Esophagus (tissue), 2 donors: ENCODE data around the gene BNIP5. TPM values are rescaled to one million over a fixed set of nuclear protein-coding genes. Genes with fewer than 3 reads are reported as not detected.
"Not testable (repeated sequence)": the region's sequence is repeated elsewhere in the genome, so short reads cannot be mapped to it uniquely, and the experiment has no call there.

Source experiments
- H3K27ac ChIP-seq, 2 donors: one replicate each; pipeline ENCODE4 v1.5.1; 2013; ENCODE audit warnings: low read depth in 2 of 2, mild to moderate bottlenecking in 2 of 2, inconsistent platforms in 1 of 2, low read length in 1 of 2, moderate library complexity in 1 of 2
- H3K27me3 ChIP-seq, 2 donors: one replicate each; pipeline ENCODE4 v1.6.1; 2013; ENCODE audit warnings: low read length in 2 of 2, control low read depth in 1 of 2, mild to moderate bottlenecking in 1 of 2; ENCODE audit not compliant: insufficient read depth in 2 of 2, control insufficient read depth in 1 of 2
- H3K36me3 ChIP-seq, 2 donors: one replicate each; pipeline ENCODE4 v1.6.1; 2013; ENCODE audit warnings: low read length in 1 of 2; ENCODE audit not compliant: control insufficient read depth in 2 of 2, insufficient read depth in 2 of 2
- H3K4me1 ChIP-seq, 2 donors: one replicate each; pipeline ENCODE4 v1.6.1; 2013; ENCODE audit warnings: low read length in 1 of 2; ENCODE audit not compliant: control insufficient read depth in 2 of 2, insufficient read depth in 2 of 2
- H3K4me3 ChIP-seq, 2 donors: one replicate each; pipeline ENCODE4 v1.5.1; 2013; ENCODE audit warnings: low read length in 2 of 2, mild to moderate bottlenecking in 2 of 2, low read depth in 1 of 2, moderate library complexity in 1 of 2
- H3K9me3 ChIP-seq, 2 donors: one replicate each; pipeline ENCODE4 v1.6.1; 2013; ENCODE audit warnings: mild to moderate bottlenecking in 2 of 2, low read depth in 1 of 2, low read length in 1 of 2, moderate library complexity in 1 of 2; ENCODE audit not compliant: control insufficient read depth in 2 of 2, insufficient read depth in 1 of 2
- WGBS, 2 donors: extraction: QIAGEN DNeasy Blood & Tissue Kit; methylation state at CpG; one replicate each; pipeline ENCODE4 v1.1.7; 2013; 5-methylcytosine and 5-hydroxymethylcytosine counted together
- polyA plus RNA-seq, 2 donors: library from polyadenylated mRNA; stranded (reverse); fragments of 200-250 nt; gene quantifications; one replicate each; pipeline ENCODE4 v1.2.3, GENCODE V29; 2013
- donor health status: healthy with polysubstance abuse.
- donor health status: Bipolar disorder and iron deficiency.

Gene BNIP5
- polyA plus RNA-seq, 2 donors = not detected

DNA sequence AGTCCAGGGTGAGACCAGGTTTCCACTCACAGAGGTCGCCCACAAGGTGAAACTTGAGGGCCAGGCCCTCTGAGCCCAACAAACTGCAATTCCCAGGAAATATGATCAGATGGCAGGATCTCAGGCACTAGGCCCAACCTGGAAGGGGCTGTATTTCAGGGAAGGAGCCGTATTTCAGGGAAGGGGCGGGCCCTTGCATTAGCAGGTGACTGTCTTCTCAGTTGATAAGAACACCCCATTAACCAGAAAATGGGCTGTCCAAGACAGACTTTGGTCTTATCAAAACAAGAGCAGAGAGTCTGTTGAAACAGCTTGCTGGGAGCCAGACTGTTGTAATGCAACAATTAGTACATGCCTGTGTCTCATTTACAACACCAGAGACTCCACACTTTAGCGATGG is 10.9 kb upstream of the BNIP5 start:
- Histone ChIP-seq H3K27ac (no peak overlapping the region), H3K4me1 (peaks cover 0 to 9% of the 10 kb centered on the region in 2 donors), H3K4me3 (no peak overlapping the region), H3K9me3 (no peaks in the 10 kb centered on the region), H3K36me3 (no peaks in the 10 kb centered on the region), H3K27me3 (no peaks in the 10 kb centered on the region)
- WGBS, 2 donors = 72 to 91% methylated on average over 4 of the region's 4 CpGs

DNA sequence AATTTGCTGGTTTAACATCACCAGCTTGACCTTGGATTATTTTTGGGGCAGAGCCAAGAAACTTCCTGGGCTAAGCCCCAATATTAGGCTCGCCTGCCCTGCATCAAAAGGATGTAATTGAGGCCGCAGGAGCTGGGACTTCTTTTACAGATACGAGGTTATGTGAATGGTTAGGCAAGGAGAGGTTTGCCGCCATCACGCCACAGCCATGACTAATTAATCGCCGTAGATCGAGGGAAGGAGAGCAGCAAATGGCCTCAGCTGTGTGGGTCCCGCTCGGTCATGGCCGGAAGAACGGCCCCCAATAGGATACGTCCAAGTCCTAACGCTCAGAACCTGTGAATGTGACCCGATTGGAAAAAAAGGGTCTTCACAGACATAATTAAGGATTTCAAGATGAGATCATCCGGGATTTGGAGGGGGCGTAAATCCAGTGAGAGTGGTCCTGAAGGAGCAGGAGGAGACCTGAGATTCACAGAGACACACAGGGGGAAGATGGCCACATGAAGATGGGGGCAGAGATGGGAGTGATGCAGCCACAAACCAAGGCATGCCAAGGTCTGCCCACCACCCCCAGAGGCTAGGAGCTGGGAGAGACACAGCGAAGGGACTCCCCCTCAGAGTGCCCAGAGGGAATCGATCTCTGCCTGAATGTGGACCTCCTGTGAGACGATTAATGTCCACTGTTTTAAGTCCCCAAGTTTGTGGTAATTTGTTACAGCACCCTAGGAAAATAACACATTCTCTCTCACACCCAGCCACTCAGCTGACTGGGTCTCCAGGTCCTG is 10.0 kb upstream of the BNIP5 start:
- H3K4me3 ChIP-seq = no peak overlapping the region
- H3K36me3 ChIP-seq = no peaks in the 10 kb centered on the region
- H3K4me1 ChIP-seq = peaks cover 0 to 9% of the 10 kb centered on the region in 2 donors
- no peaks in the 10 kb centered on the region for H3K27me3 ChIP-seq
- no peaks in the 10 kb centered on the region for H3K9me3 ChIP-seq
- no peak overlapping the region for H3K27ac ChIP-seq
- 91 to 94% methylated on average over 20 of the region's 20 CpGs for WGBS, 2 donors

DNA sequence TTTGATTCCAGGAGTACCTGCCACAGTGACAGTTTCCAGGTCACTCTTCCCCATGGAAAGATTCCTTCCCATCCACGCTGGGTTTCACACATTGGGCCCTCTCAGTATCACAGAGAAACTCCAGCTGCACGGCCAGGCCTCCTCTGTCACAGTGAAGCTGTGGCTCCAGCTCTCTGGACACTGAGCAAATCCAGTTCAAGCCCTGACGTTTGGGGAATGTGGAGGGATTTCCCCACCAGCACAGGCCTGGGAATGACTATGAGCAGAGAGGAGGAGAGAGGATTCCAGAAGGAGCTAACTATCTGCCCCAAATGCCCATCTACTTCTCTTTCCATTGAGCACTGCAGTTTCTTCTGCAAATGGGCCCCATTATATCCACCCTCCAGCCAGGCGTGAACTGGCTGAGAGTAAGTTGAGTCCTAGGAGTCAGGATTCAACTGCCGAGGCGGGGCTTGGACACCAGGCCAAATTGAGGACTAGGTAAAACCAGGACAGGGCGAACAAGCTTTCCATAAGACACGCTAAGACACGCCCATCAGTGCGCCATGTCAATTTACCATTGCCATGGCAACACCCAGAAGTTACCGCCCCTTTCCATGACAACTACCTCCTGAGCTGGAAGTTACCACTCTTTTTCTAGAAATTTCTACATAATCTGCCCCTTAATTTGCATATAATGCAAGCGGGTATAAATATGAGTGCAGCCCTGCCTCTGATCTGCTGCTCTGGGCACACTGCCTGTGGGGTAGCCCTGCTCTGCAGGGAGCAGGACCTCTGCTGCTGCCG is 9.2 kb upstream of the BNIP5 start:
- Histone ChIP-seq H3K9me3 (no peaks in the 10 kb centered on the region), H3K36me3 (no peaks in the 10 kb centered on the region), H3K27ac (no peak overlapping the region), H3K4me3 (no peak overlapping the region), H3K27me3 (no peaks in the 10 kb centered on the region), H3K4me1 (peaks cover 0 to 9% of the 10 kb centered on the region in 2 donors)
- 72 to 74% methylated on average over 13 of the region's 13 CpGs for WGBS, 2 donors

DNA sequence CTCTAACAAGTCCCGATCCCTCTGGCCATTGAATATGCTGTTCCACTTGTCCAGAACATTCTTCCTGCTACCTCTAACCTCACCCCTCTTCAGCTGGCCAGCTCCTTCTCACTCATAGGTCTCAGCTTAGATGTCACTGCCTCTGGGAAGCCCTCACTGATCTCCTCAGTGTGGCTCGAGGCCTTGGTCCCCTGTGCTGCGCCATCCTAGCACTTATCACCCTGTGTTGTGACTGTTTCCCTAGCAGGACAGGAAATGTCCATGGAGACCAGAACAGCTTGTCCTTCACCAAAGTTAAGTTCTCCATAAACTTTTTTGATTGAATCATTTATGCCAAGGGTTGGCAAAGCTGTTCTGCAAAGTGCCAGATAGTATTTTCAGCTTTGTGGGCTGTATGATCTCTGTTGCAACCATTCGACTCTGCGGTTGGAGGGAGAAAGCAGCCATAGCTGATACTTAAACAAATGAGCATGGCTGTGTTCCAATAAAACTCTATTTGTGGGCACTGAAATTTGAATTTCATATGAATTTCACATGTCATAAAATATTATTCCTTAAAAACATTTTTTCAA is 6.5 kb upstream of the BNIP5 start:
- no peaks in the 10 kb centered on the region for H3K36me3 ChIP-seq
- H3K27me3 ChIP-seq = peaks cover 0 to 3% of the 10 kb centered on the region in 2 donors
- peaks cover 0 to 7% of the 10 kb centered on the region in 2 donors for H3K4me1 ChIP-seq
- no peaks in the 10 kb centered on the region for H3K9me3 ChIP-seq
- WGBS, 2 donors = 84 to 86% methylated on average over 5 of the region's 5 CpGs
- no peak overlapping the region for H3K27ac ChIP-seq
- H3K4me3 ChIP-seq = no peak overlapping the region

DNA sequence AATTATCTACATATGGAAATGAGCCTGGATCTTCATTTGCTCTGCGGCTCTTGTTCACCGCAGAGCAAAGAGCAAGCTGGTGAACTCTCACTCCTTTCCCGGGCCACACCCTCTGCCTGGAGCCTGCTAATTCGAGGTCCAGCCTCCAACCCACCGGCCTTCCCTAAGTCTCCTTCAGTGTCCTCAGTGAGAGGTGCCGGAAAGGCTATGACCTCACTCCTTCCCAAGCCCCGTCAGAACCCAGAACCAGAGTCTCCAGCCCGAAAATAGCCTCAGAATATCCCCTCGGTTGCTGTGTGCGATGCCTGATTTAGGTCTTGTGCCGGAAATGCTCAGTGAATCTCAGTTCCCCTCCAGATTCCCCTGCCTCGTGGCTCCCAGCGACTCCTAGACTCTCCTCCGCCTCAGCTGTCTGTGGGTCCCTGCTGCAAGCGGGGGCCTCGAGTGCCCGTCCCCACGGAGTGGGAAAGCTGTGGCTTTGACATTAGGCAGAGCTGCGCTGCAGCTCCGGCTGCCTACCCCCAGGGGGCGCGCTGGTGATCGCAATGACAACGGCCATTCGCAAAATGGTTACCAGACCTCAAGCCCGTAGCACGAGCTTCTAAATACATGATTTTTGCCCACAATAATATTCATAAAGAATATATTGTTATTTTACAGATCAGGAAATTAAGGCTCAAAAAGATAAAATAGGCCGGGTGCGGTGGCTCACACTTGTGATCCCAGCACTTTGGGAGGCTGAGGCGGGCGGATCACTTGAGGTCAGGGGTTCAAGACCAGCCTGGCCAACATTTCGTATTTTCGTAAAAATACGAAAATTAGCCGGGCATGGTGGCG is 4.1 kb upstream of the BNIP5 start:
- H3K4me3 ChIP-seq = peak overlapping the region; percentile 2 to 29
- peaks cover 0 to 3% of the 10 kb centered on the region in 2 donors for H3K27me3 ChIP-seq
- H3K9me3 ChIP-seq = no peaks in the 10 kb centered on the region
- peaks cover 0 to 7% of the 10 kb centered on the region in 2 donors for H3K4me1 ChIP-seq
- H3K36me3 ChIP-seq = no peaks in the 10 kb centered on the region
- 21 to 23% methylated on average over 36 of the region's 36 CpGs for WGBS, 2 donors
- H3K27ac ChIP-seq = no peak overlapping the region

DNA sequence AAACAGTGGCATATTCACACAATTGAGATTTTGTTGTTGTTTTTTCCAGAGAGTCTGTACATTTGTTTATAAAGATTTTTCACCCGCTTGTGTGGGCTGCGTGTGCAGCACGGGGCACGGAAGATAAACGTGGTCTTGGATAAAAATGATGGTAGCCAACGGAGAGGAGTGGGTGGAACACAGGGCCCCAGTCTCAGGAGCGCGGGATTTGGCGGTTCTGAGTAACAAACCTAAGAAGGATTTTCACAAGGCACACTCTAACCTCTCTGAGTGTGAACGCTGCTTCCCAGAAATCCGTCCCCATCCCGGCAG is 3.6 kb upstream of the BNIP5 start:
- 60 to 64% methylated on average over 12 of the region's 12 CpGs for WGBS, 2 donors
- peaks cover 0 to 4% of the 10 kb centered on the region in 2 donors for H3K4me1 ChIP-seq
- H3K9me3 ChIP-seq = no peaks in the 10 kb centered on the region
- H3K36me3 ChIP-seq = no peaks in the 10 kb centered on the region
- peaks cover 0 to 3% of the 10 kb centered on the region in 2 donors for H3K27me3 ChIP-seq
- H3K27ac ChIP-seq = no peak overlapping the region
- no peak overlapping the region for H3K4me3 ChIP-seq

DNA sequence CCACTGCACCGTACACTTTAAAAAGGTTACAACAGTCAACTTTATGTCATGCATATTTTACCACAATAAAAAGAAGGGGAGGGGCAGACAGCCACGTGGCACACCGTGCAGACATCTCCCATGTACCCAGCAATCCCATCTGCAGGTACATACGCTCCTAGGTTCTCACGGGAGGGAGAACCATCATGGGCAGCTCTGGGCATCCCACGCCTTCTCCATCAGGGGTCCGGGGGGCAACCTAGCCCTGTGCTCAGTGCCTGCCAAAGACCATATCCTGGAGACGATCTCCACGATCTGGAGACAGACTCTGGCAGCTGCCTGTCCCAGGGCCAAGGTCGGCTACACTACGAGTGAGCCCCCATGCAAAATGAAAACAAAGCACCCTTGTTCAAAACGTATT is 2.5 kb upstream of the BNIP5 start:
- Histone ChIP-seq H3K27ac (no peak overlapping the region), H3K9me3 (no peaks in the 10 kb centered on the region), H3K36me3 (no peaks in the 10 kb centered on the region), H3K4me1 (peaks cover 0 to 3% of the 10 kb centered on the region in 2 donors), H3K4me3 (no peak overlapping the region), H3K27me3 (peaks cover 0 to 3% of the 10 kb centered on the region in 2 donors)
- WGBS, 2 donors = 79 to 80% methylated on average over 12 of the region's 12 CpGs

DNA sequence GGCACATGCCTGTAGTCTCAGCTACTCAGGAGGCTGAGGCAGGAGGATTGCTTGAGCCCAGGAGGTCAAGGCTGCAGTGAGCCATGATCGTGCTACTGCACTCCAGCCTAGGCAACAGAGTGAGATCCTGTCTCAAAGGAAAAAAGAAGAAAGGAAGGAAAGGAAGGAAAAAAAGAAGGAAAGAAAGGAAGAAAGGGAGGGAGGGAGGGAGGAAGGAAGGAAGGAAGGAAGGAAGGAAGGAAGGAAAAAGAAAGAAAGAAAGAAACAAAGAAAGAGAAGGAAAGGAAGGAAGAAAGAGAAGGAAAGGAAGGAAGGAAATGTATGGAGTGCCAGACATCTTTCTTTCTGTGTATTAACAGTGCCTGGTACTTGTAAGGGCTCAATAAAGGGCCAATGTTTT is 1.5 kb upstream of the BNIP5 start:
- H3K27me3 ChIP-seq, H3K4me1 ChIP-seq, H3K27ac ChIP-seq, H3K36me3 ChIP-seq, H3K4me3 ChIP-seq, H3K9me3 ChIP-seq: not testable (repeated sequence)
- 54 to 84% methylated on average over 1 of the region's 1 CpG for WGBS, 2 donors

DNA sequence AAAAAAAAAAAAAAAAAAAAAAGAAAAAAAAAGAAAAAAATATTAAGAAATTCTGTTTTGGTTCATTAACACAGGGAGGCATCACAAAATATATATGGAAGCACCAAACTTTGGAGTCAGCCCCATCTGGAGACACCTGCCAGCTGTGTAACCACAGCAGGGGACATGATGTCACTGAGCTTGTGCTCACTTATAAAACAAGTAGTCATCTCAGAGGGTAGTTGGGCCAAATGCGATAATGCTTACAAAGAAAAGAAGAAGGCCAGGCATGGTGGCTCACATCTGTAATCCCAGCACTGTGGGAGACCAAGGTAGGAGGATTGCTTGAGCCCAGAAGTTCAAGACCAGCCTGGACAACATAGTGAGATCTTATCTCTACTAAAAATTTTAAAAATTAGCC is 1.1 kb upstream of the BNIP5 start:
- 92 to 94% methylated on average over 1 of the region's 1 CpG for WGBS, 2 donors
- Histone ChIP-seq H3K4me1 (peaks cover 0 to 3% of the 10 kb centered on the region in 2 donors), H3K27me3 (peaks cover 0 to 3% of the 10 kb centered on the region in 2 donors), H3K9me3 (no peaks in the 10 kb centered on the region), H3K27ac (no peak overlapping the region), H3K36me3 (no peaks in the 10 kb centered on the region), H3K4me3 (no peak overlapping the region)
